H1 (cell line): ENCODE data around the gene ANKRD62. TPM values are rescaled to one million over a fixed set of nuclear protein-coding genes. Genes with fewer than 3 reads are reported as not detected.

ENCODE experiments used
- BCL11A ChIP-seq, 2 experiments: IDR thresholded peaks; one replicate each; pipeline ENCODE4 v1.6.1; 2011; ENCODE audit warnings: low read depth in 2 of 2, low read length in 2 of 2, mild to moderate bottlenecking in 2 of 2
- CHD1 ChIP-seq: IDR thresholded peaks from 2 replicates; pipeline ENCODE4 v1.6.1; 2012; ENCODE audit warnings: low read depth, low read length, improper control_type of control experiment
- CHD7 ChIP-seq: fragments of 300-600 bp; sonication (generic); IDR thresholded peaks from 2 replicates; pipeline ENCODE4 v1.7.1; 2012; ENCODE audit warnings: low read length, moderate library complexity, mild to moderate bottlenecking, inconsistent platforms; ENCODE audit not compliant: insufficient replicate concordance
- CREB1 ChIP-seq: IDR thresholded peaks from 2 replicates; pipeline ENCODE4 v1.6.1; 2012; ENCODE audit warnings: inconsistent platforms
- EZH2 ChIP-seq: fragments of 200-600 bp; sonication (generic); IDR thresholded peaks from 2 replicates; pipeline ENCODE4 v1.7.1; 2012; ENCODE audit warnings: low read depth, mild to moderate bottlenecking, moderate library complexity, low read length, inconsistent platforms; ENCODE audit not compliant: severe bottlenecking
- RFX5 ChIP-seq: IDR thresholded peaks from 2 replicates; pipeline ENCODE4 v1.6.1; 2011; ENCODE audit warnings: low read depth, low read length, improper control_type of control experiment, borderline replicate concordance
- polyA plus RNA-seq, 7 experiments: library from polyadenylated mRNA; depleted of rRNA in 3 of 7; stranded (reverse) in 5 of 7; unstranded in 2 of 7; fragments of >200 nt in 5 of 7; fragments of 200-250 nt in 2 of 7; gene quantifications; 1 replicate in 5 of 7; 2 replicates in 1 of 7; 4 replicates in 1 of 7; pipeline versions ENCODE4 v1.2.1 to v1.2.3, GENCODE V29; 2011 to 2013; ENCODE audit warnings: missing spikeins in 2 of 7, mixed read lengths in 2 of 7
- total RNA-seq: library from RNA; stranded (reverse); fragmentation: NEBNext Ultra II Directional; extraction: Animal tissue kit (Norgen Biotek cat#: 25700); gene quantifications from 2 replicates; pipeline ENCODE4 v1.2.1, GENCODE V29; 2021

The ANKRD62 gene
- total and polyA plus RNA-seq, 2 of the 8 experiments (the other 6 are each of a cell fraction or from before 2014, with no cell fraction given) = not detected

- TF ChIP-seq EZH2 = no peak
- no peak for TF ChIP-seq CHD7
- no peak for TF ChIP-seq CREB1
- TF ChIP-seq RFX5 = no peak
- TF ChIP-seq CHD1 = no peak
- TF ChIP-seq BCL11A (IDR thresholded peaks at IDR 0.05; ENCODE audit: low read depth in 2 of 2, low read length in 2 of 2) = no peak
These were observed 26.0 kb upstream of the ANKRD62 start (continued) for GRCh38 chr18:12067671-12068070.
